Diencephalon (tissue), 1 donor: ENCODE measurements around the gene SPINT4. TPM values are rescaled to one million over a fixed set of nuclear protein-coding genes. Genes with fewer than 3 reads are reported as not detected.

Experiments
- small RNA-seq: library from RNA; depleted of rRNA; stranded (forward); fragments of <200 nt; gene quantifications from one replicate; pipeline ENCODE3, GENCODE V24; 2014
- total RNA-seq: library from RNA; depleted of rRNA; stranded (reverse); fragments of >200 nt; gene quantifications from one replicate; pipeline ENCODE4 v1.2.3, GENCODE V29; 2014

SPINT4 gene
- total RNA-seq: not detected

DNA sequence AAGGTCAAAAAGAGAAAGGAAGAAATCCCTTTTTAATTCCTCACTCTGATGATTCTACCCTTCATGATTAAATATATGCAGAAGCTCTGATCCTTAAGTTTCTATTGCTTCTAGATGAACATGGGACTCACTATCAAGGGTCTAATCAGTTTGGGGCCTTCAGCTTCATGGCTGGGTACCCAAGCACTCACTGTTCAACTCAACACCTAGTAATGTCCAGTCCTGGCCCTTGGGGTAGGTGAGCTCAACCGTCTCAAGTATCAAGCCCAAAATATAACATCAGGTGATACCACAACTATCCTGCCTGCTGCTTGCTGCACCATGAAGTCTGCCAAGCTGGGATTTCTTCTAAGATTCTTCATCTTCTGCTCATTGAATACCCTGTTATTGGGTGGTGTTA is at the start of gene SPINT4:
SPINT4 (plus strand) TSS at position 301 of the 400 bp plus-strand sequence; CDS start at position 322, 21 bp downstream.

DNA sequence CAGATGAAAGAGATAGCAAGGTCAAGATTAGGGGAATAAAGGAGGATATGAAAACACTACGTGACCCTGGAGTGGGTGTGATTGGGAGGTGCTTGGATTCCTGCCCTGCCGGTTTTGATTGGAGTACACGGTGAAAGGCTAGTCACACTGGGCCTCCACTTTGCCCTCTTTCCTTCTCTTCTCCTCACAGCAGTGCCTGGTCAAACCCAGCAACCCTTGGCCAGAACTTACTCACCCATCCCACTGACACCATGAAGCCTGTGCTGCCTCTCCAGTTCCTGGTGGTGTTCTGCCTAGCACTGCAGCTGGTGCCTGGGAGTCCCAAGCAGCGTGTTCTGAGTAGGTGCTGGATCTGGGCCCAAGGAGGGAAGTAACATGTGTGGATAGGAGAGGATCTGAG is 20.3 kb upstream of the SPINT4 start, which contains the start of gene WFDC13:
WFDC13 (plus strand) TSS at position 166 of the 400 bp plus-strand sequence; CDS start at position 252, 86 bp downstream.

DNA sequence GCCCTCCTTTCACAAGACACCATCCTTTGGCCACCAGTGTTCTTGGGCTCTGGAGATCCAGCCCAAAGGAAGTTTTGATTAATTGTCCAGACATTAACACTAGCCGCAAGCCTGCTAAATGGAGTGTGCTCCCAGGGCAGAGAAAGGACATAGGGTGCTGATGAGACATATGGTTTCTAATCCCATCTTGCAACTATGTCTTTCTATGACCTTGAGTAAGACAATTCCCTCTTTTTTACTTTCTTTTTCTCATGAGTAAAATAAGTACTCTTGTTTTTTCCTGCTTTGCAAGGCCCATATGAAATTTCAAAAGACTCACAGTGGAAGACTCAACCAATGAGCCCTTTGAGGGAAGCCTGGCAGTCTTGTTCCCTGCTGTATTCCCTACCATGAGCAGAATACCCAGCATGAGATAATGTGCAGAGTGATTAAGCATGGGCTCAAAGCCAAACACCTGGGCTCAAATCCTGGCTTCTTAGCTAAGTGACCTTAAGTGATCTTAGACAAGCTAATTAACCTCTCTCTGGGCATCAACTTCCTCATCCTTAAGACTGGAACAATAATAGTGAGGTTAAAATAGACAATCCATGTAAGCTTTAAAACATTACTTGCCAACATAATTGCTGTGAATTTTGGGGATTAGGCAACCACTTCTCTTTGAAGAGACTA is 17.0 kb upstream of the SPINT4 start, which contains the start of gene WFDC10B:
WFDC10B (minus strand) TSS at position 51 of the 669 bp plus-strand sequence. CDS start 19,027 bp downstream, outside the sequence.

Small RNA genes within 50 kb of the gene (small RNA-seq; reads per million reads assigned to genes)
- gene MIR3617 (0.10 reads per million), gene SPINT5P (not detected)

Other genes starting within 250 kb of the SPINT4 start
- gene SPINT3, start 206.7 kb upstream of the SPINT4 start, total RNA-seq: not detected
- not detected for gene WFDC6, start 182.9 kb upstream of the SPINT4 start, total RNA-seq
- gene EPPIN, start 174.9 kb upstream of the SPINT4 start, total RNA-seq: not detected
- gene WFDC8, start 143.1 kb upstream of the SPINT4 start, total RNA-seq: not detected
- gene WFDC10A, start 92.6 kb upstream of the SPINT4 start, total RNA-seq: not detected
- gene WFDC9, start 91.1 kb upstream of the SPINT4 start, total RNA-seq: not detected
- not detected for gene WFDC11, start 52.1 kb upstream of the SPINT4 start, total RNA-seq
- not detected for gene WFDC13, start 20.3 kb upstream of the SPINT4 start, total RNA-seq
- not detected for gene WFDC10B, start 17.3 kb upstream of the SPINT4 start, total RNA-seq
- gene WFDC3, start 69.5 kb downstream of the SPINT4 start, total RNA-seq: 0.69 TPM
- 12.5 TPM for gene DNTTIP1, start 69.6 kb downstream of the SPINT4 start, total RNA-seq
- 7.6 TPM for gene UBE2C, start 90.3 kb downstream of the SPINT4 start, total RNA-seq
- gene TNNC2, start 105.0 kb downstream of the SPINT4 start, total RNA-seq: not detected
- gene SNX21, start 111.5 kb downstream of the SPINT4 start, total RNA-seq: 21.0 TPM
- 40.4 TPM for gene ACOT8, start 135.0 kb downstream of the SPINT4 start, total RNA-seq
- gene ZSWIM3, start 135.3 kb downstream of the SPINT4 start, total RNA-seq: 13.8 TPM
- 6.7 TPM for gene ZSWIM1, start 158.9 kb downstream of the SPINT4 start, total RNA-seq
- 1.6 TPM for gene SPATA25, start 165.3 kb downstream of the SPINT4 start, total RNA-seq
- 4.6 TPM for gene NEURL2, start 168.9 kb downstream of the SPINT4 start, total RNA-seq
- 28.4 TPM for gene CTSA, start 169.0 kb downstream of the SPINT4 start, total RNA-seq
- 49.8 TPM for gene PLTP, start 189.8 kb downstream of the SPINT4 start, total RNA-seq
- 12.5 TPM for gene PCIF1, start 212.3 kb downstream of the SPINT4 start, total RNA-seq
- gene ZNF335, start 249.9 kb downstream of the SPINT4 start, total RNA-seq: 15.5 TPM